Osteocyte (in vitro differentiated cells): ENCODE results near the gene FADS6. TPM values are rescaled to one million over a fixed set of nuclear protein-coding genes. Genes with fewer than 3 reads are reported as not detected.
A peak's percentile ranks its signal among the peaks of the same experiment; 100 is the strongest.
"Not testable (repeated sequence)": the region's sequence is repeated elsewhere in the genome, so short reads cannot be mapped to it uniquely, and the experiment has no call there.

ENCODE experiments used
- DNase-seq: peaks from one replicate; pipeline ENCODE4 v3.0.0; 2021; ENCODE audit warnings: mixed read lengths; ENCODE audit not compliant: unreplicated experiment; ENCODE audit errors: extremely low spot score
- H3K27ac Mint-ChIP-seq: one replicate; pipeline ENCODE4 v1.8.0; 2021; ENCODE audit warnings: mild to moderate bottlenecking, mixed read lengths; ENCODE audit not compliant: unreplicated experiment
- H3K27me3 Mint-ChIP-seq: one replicate; pipeline ENCODE4 v1.8.0; 2021; ENCODE audit warnings: mixed read lengths; ENCODE audit not compliant: unreplicated experiment
- H3K36me3 Mint-ChIP-seq: one replicate; pipeline ENCODE4 v1.8.0; 2021; ENCODE audit warnings: mixed read lengths; ENCODE audit not compliant: unreplicated experiment
- H3K4me1 Mint-ChIP-seq: one replicate; pipeline ENCODE4 v1.8.0; 2021; ENCODE audit warnings: mixed read lengths; ENCODE audit not compliant: unreplicated experiment
- H3K4me3 Mint-ChIP-seq: one replicate; pipeline ENCODE4 v1.8.0; 2021; ENCODE audit warnings: mild to moderate bottlenecking, moderate library complexity, mixed read lengths; ENCODE audit not compliant: unreplicated experiment
- H3K9me3 Mint-ChIP-seq: one replicate; pipeline ENCODE4 v1.8.0; 2021; ENCODE audit warnings: mixed read lengths; ENCODE audit not compliant: unreplicated experiment
- CTCF ChIP-seq: fragments of 200-600 bp; sonication (generic); IDR thresholded peaks from 2 replicates; pipeline ENCODE4 v1.5.0; 2021; ENCODE audit warnings: antibody characterized with exemption, mild to moderate bottlenecking, moderate library complexity
- total RNA-seq: library from RNA; stranded (reverse); gene quantifications from 2 replicates; pipeline ENCODE4 v1.2.1, GENCODE V29; 2021

The FADS6 gene
- total RNA-seq, 1 donor from 2014 or later: not detected

GRCh38 chr17:74873037-74873873 is 20.2 kb downstream of the FADS6 start:
- Mint-ChIP-seq H3K27me3 (peaks cover 3% of the 10 kb centered on the region), H3K4me1 (peaks cover 15% of the 10 kb centered on the region), H3K9me3 (no peaks in the 10 kb centered on the region), H3K36me3 (peaks cover 2% of the 10 kb centered on the region), H3K4me3 (peak overlapping the region; percentile 80), H3K27ac (peak overlapping the region; percentile 93)
- no peak for TF ChIP-seq CTCF
- DNase-seq: peak; percentile 100

- Mint-ChIP-seq H3K27me3 (peaks cover 3% of the 10 kb centered on the region), H3K4me1 (peaks cover 15% of the 10 kb centered on the region)
- no peak for DNase-seq
These were observed 21.0 kb downstream of the FADS6 start, which contains the start of gene FDXR for GRCh38 chr17:74872313-74873036. TSS of gene FDXR (minus strand) at chr17:74872994. CDS start at chr17:74872944, 50 bp downstream.

GRCh38 chr17:74871356-74872076 is 21.9 kb downstream of the FADS6 start:
- Mint-ChIP-seq H3K4me3 (peak overlapping the region; percentile 88), H3K9me3 (no peaks in the 10 kb centered on the region), H3K36me3 (peaks cover 4% of the 10 kb centered on the region)

More at GRCh38 chr17:74872313-74873036, 21.0 kb downstream of the FADS6 start, which contains the start of gene FDXR:
- Mint-ChIP-seq H3K27ac (peak within 1 kb of the TSS; percentile 93), H3K36me3 (peaks cover 2% of the 10 kb centered on the region), H3K9me3 (no peaks in the 10 kb centered on the region), H3K4me3 (peak within 1 kb of the TSS; percentile 88)
- TF ChIP-seq CTCF: no peak

GRCh38 chr17:74870512-74870911 is 22.9 kb downstream of the FADS6 start:
- Mint-ChIP-seq H3K4me1 (peaks cover 15% of the 10 kb centered on the region), H3K4me3 (no peak overlapping the region), H3K27me3 (no peaks in the 10 kb centered on the region), H3K27ac (no peak overlapping the region), H3K9me3 (no peaks in the 10 kb centered on the region), H3K36me3 (peaks cover 4% of the 10 kb centered on the region)
- DNase-seq: no peak
- no peak for TF ChIP-seq CTCF

More at GRCh38 chr17:74871356-74872076, 21.9 kb downstream of the FADS6 start:
- no peaks in the 10 kb centered on the region for H3K27me3 Mint-ChIP-seq
- no peak for TF ChIP-seq CTCF
- H3K27ac Mint-ChIP-seq: no peak overlapping the region
- H3K4me1 Mint-ChIP-seq: peaks cover 15% of the 10 kb centered on the region
- no peak for DNase-seq

- not testable (repeated sequence) for H3K9me3 Mint-ChIP-seq, H3K27me3 Mint-ChIP-seq, H3K4me3 Mint-ChIP-seq
These were observed 23.4 kb downstream of the FADS6 start for GRCh38 chr17:74870028-74870427.

More at GRCh38 chr17:74870028-74870427, 23.4 kb downstream of the FADS6 start:
- peaks cover 15% of the 10 kb centered on the region for H3K4me1 Mint-ChIP-seq
- H3K27ac Mint-ChIP-seq, DNase-seq, H3K36me3 Mint-ChIP-seq: not testable (repeated sequence)
